Uterus (tissue), 2 donors: ENCODE data around the gene ACSS1.

Source experiments
- CTCF ChIP-seq, 4 experiments: fragments of 200-600 bp in 2 of 4; fragments of 450-650 bp in 2 of 4; sonication (generic) in 2 of 4; IDR thresholded peaks; one replicate each; pipeline ENCODE4 v1.5.1; 2016 to 2019; ENCODE audit warnings: antibody characterized with exemption in 4 of 4, mild to moderate bottlenecking in 2 of 4, moderate library complexity in 1 of 4
- POLR2A ChIP-seq, 2 donors: fragments of 450-650 bp; IDR thresholded peaks; one replicate each; pipeline ENCODE4 v1.6.1; 2016; ENCODE audit warnings: antibody characterized with exemption in 2 of 2, mild to moderate bottlenecking in 1 of 2, moderate library complexity in 1 of 2

- no peak for TF ChIP-seq CTCF (IDR thresholded peaks at IDR 0.05)
- no peak for TF ChIP-seq POLR2A (IDR thresholded peaks at IDR 0.05)
Measured at GRCh38 chr20:24985802-24986201, 72.1 kb downstream of the ACSS1 start.
